WTC11 (cell line): ENCODE results near the gene SYNGR3. TPM values are rescaled to one million over a fixed set of nuclear protein-coding genes. Genes with fewer than 3 reads are reported as not detected.

Experiments used
- ARID4B ChIP-seq: sonication (generic); formaldehyde crosslinking; IDR thresholded peaks from 2 replicates; pipeline ENCODE4 v1.8.0; 2023; ENCODE audit warnings: missing genetic modification reagents, mild to moderate bottlenecking, borderline replicate concordance
- CDX4 ChIP-seq: fragments of 250-450 bp; sonication (Bioruptor Pico); IDR thresholded peaks from 2 replicates; pipeline ENCODE4 v1.9.0; 2021; ENCODE audit warnings: moderate library complexity, mild to moderate bottlenecking, inconsistent platforms, borderline replicate concordance
- E2F1 ChIP-seq: sonication (generic); formaldehyde crosslinking; IDR thresholded peaks from 2 replicates; pipeline ENCODE4 v1.8.0; 2022; ENCODE audit warnings: mild to moderate bottlenecking, missing genetic modification reagents
- E2F5 ChIP-seq: sonication (generic); formaldehyde crosslinking; IDR thresholded peaks from 2 replicates; pipeline ENCODE4 v1.8.1; 2022; ENCODE audit warnings: mild to moderate bottlenecking, moderate library complexity, missing genetic modification reagents
- ELF4 ChIP-seq: sonication (generic); formaldehyde crosslinking; IDR thresholded peaks from 2 replicates; pipeline ENCODE4 v1.8.1; 2022; ENCODE audit warnings: low read depth, mild to moderate bottlenecking, moderate library complexity, missing genetic modification reagents
- EMX1 ChIP-seq: fragments of 250-450 bp; sonication (Bioruptor Pico); IDR thresholded peaks from 2 replicates; pipeline ENCODE4 v1.8.0; 2021; ENCODE audit warnings: mild to moderate bottlenecking
- FOXJ3 ChIP-seq: sonication (generic); formaldehyde crosslinking; IDR thresholded peaks from 2 replicates; pipeline ENCODE4 v1.9.0; 2021; ENCODE audit warnings: missing genetic modification reagents, mild to moderate bottlenecking, borderline replicate concordance
- FOXP1 ChIP-seq: sonication (generic); formaldehyde crosslinking; IDR thresholded peaks from 2 replicates; pipeline ENCODE4 v1.8.0; 2022; ENCODE audit warnings: missing genetic modification reagents, mild to moderate bottlenecking, moderate library complexity, borderline replicate concordance
- FOXP4 ChIP-seq: sonication (generic); formaldehyde crosslinking; IDR thresholded peaks from 2 replicates; pipeline ENCODE4 v1.8.0; 2022; ENCODE audit warnings: mild to moderate bottlenecking, missing genetic modification reagents
- GRHL2 ChIP-seq: fragments of 250-450 bp; sonication (Bioruptor Pico); IDR thresholded peaks from 2 replicates; pipeline ENCODE4 v1.8.0; 2022; ENCODE audit warnings: mild to moderate bottlenecking, moderate library complexity; ENCODE audit not compliant: insufficient replicate concordance, severe bottlenecking
- JUN ChIP-seq: sonication (generic); formaldehyde crosslinking; IDR thresholded peaks from 2 replicates; pipeline ENCODE4 v1.8.0; 2023; ENCODE audit warnings: mild to moderate bottlenecking, missing genetic modification reagents
- PREB ChIP-seq: sonication (generic); formaldehyde crosslinking; IDR thresholded peaks from 2 replicates; pipeline ENCODE4 v1.8.1; 2022; ENCODE audit warnings: mild to moderate bottlenecking, missing genetic modification reagents, moderate library complexity, borderline replicate concordance
- SMAD3 ChIP-seq: sonication (generic); formaldehyde crosslinking; IDR thresholded peaks from 2 replicates; pipeline ENCODE4 v1.8.0; 2022; ENCODE audit warnings: missing genetic modification reagents, mild to moderate bottlenecking, borderline replicate concordance
- ZMAT4 ChIP-seq: fragments of 250-450 bp; sonication (Bioruptor Pico); IDR thresholded peaks from 2 replicates; pipeline ENCODE4 v1.9.0; 2021; ENCODE audit warnings: mild to moderate bottlenecking
- ZNF138 ChIP-seq: sonication (generic); formaldehyde crosslinking; conservative IDR thresholded peaks from 2 replicates; pipeline ENCODE4 v1.8.1; 2022; ENCODE audit warnings: mild to moderate bottlenecking, moderate library complexity, missing genetic modification reagents
- ZNF263 ChIP-seq: sonication (generic); formaldehyde crosslinking; IDR thresholded peaks from 2 replicates; pipeline ENCODE4 v1.8.1; 2022; ENCODE audit warnings: low read depth, mild to moderate bottlenecking, moderate library complexity, missing genetic modification reagents
- ZNF281 ChIP-seq: sonication (generic); formaldehyde crosslinking; IDR thresholded peaks from 2 replicates; pipeline ENCODE4 v1.8.0; 2023; ENCODE audit warnings: mild to moderate bottlenecking, missing genetic modification reagents
- ZNF416 ChIP-seq: fragments of 250-450 bp; sonication (Bioruptor Pico); IDR thresholded peaks from 2 replicates; pipeline ENCODE4 v1.9.0; 2021; ENCODE audit warnings: mild to moderate bottlenecking, inconsistent platforms
- ZNF512 ChIP-seq: sonication (generic); formaldehyde crosslinking; IDR thresholded peaks from 2 replicates; pipeline ENCODE4 v1.8.1; 2022; ENCODE audit warnings: missing genetic modification reagents, borderline replicate concordance
- total RNA-seq: library from RNA; stranded (reverse); gene quantifications from 3 replicates; pipeline ENCODE4 v1.2.3, GENCODE V29; 2021

Gene SYNGR3
- total RNA-seq, 1 experiment from 2014 or later, result 41.5 TPM

- TF ChIP-seq GRHL2 (CRISPR knock-in tag) (no peak), ZNF263 (CRISPR knock-in tag) (no peak), ZNF416 (0 out of 2 replicates have a peak, but pooled peaks have one; percentile 62), ARID4B (CRISPR knock-in tag) (peak; percentile 34; the same call in 1 of the 2 replicates), SMAD3 (CRISPR knock-in tag) (peak; percentile 75; the same call in 1 of the 2 replicates), FOXP1 (CRISPR knock-in tag) (no peak; the same call in 1 of the 2 replicates), ELF4 (CRISPR knock-in tag) (peak; percentile 0; the same call in 1 of the 2 replicates), CDX4 (CRISPR knock-in tag) (no peak), E2F1 (CRISPR knock-in tag) (0 out of 2 replicates have a peak, but pooled peaks have one; percentile 66), ZNF512 (CRISPR knock-in tag) (no peak), PREB (CRISPR knock-in tag) (no peak), JUN (0 out of 2 replicates have a peak, but pooled peaks have one; percentile 28), FOXJ3 (CRISPR knock-in tag) (no peak), E2F5 (CRISPR knock-in tag) (0 out of 2 replicates have a peak, but pooled peaks have one; percentile 34), FOXP4 (CRISPR knock-in tag) (peak; percentile 86), ZNF138 (CRISPR knock-in tag) (no peak), ZMAT4 (CRISPR knock-in tag) (no peak), EMX1 (CRISPR knock-in tag) (no peak), ZNF281 (CRISPR knock-in tag) (no peak)
Observed at GRCh38 chr16:1942810-1943726, 46.7 kb upstream of the SYNGR3 start, which contains the start of gene MSRB1 (continued).
